Activated CD8-positive, alpha-beta T cell treated with anti-CD3 and anti-CD28 coated beads for 36 hours (primary cell): ENCODE results near the gene MRPL53. TPM values are rescaled to one million over a fixed set of nuclear protein-coding genes. Genes with fewer than 3 reads are reported as not detected.
"Not testable (repeated sequence)": the region's sequence is repeated elsewhere in the genome, so short reads cannot be mapped to it uniquely, and the experiment has no call there.

Experiments used
- ATAC-seq: fragments of 200-7000 bp; cut with Tn5 transposase; one replicate; pipeline ENCODE4 v1.10.0; 2021; ENCODE audit warnings: mild to moderate bottlenecking, moderate library complexity
- CTCF ChIA-PET: fragments of 350-600 bp; sonication (Branson Sonifier 250); formaldehyde crosslinking; loops from one replicate; lab custom pipeline; 2021; ENCODE audit warnings: antibody characterized with exemption; lab: Charles Lee
- POLR2A ChIA-PET: fragments of 350-600 bp; sonication (Branson Sonifier 250); formaldehyde crosslinking; loops from one replicate; lab custom pipeline; 2021; ENCODE audit warnings: antibody characterized with exemption; lab: Charles Lee
- DNase-seq: peaks from one replicate; pipeline ENCODE4 v3.0.0-alpha.2; 2020
- H3K27ac Mint-ChIP-seq: one replicate; pipeline ENCODE4 v1.8.0; 2021; ENCODE audit warnings: mild to moderate bottlenecking, mixed read lengths
- H3K27me3 Mint-ChIP-seq: one replicate; pipeline ENCODE4 v1.8.0; 2021; ENCODE audit warnings: mixed read lengths
- H3K36me3 Mint-ChIP-seq: one replicate; pipeline ENCODE4 v1.8.0; 2021; ENCODE audit warnings: low read depth, mixed read lengths
- H3K4me1 Mint-ChIP-seq: one replicate; pipeline ENCODE4 v1.8.0; 2021; ENCODE audit warnings: low read depth, mixed read lengths
- H3K4me3 Mint-ChIP-seq: one replicate; pipeline ENCODE4 v1.8.0; 2021; ENCODE audit warnings: mild to moderate bottlenecking, moderate library complexity, mixed read lengths
- H3K9me3 Mint-ChIP-seq: one replicate; pipeline ENCODE4 v1.8.0; 2021; ENCODE audit warnings: mixed read lengths
- CTCF ChIP-seq: fragments of 200-600 bp; IDR thresholded peaks from one replicate; pipeline ENCODE4 v1.8.0; 2022; ENCODE audit warnings: antibody characterized with exemption, mild to moderate bottlenecking
- intact Hi-C: fragments of 100-400 bp; cut with micrococcal nuclease; formaldehyde crosslinking; loops from one replicate; pipeline ENCODE4 v1.10.0; 2022
- total RNA-seq, 2 experiments: library from RNA; stranded (reverse); gene quantifications; one replicate each; pipeline ENCODE4 v1.2.3, GENCODE V29; 2021

Gene MRPL53
- total RNA-seq, 2 experiments from 2014 or later, result 111 to 113 TPM

DNA sequence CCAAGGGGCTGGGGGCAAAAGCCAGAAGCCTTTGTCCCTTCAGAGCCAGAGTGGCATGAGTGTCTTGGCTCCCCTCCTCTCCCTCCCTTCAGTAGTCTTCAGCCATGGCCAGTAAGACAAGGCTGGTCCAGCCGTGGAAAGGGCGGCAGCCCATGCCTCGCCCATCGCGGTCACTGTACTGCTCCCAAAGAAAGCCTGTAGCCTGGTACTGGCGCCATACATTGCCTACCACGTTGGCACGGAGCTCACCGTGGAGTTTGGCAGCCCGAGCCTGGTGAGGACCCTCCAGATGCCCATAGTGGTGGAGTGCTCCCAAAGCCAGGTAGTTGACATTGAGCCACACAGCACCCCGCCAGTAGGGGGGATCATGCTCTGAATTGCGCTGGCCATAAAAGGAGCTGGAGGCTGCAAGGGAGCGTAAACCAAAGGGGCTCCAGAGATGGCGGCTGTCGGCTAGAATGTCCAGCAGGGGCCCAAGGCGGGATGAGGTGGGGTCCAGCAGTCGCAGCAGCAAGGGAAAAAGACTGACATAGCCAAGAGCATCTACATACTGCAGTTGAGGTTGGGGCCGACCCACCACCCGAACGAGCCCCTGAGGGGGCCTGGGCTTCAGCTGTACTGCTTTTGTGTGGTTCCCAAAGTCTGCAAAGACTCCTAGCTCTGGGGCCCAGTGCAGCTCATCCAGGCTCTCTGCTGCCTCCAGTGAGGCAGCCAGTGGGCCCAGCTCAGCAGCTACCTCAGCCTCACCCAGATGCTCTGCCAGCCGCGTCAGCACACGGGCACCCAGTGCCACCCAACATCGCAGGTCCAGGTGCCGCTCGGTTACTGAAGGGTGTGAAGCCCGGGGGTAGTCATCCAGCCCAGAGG lies 11.1 kb downstream of the MRPL53 start:
- peak; percentile 6 for TF ChIP-seq CTCF
- Mint-ChIP-seq H3K4me3 (no peak overlapping the region), H3K27me3 (no peaks in the 10 kb centered on the region), H3K27ac (no peak overlapping the region), H3K4me1 (peaks cover 33% of the 10 kb centered on the region), H3K36me3 (peaks cover 16% of the 10 kb centered on the region), H3K9me3 (no peaks in the 10 kb centered on the region)
- CTCF ChIA-PET, result interaction anchor here (0.7 to 2.5 kb wide), 4 partner anchors 9 to 71 kb away, joined by 3 to 8 read pairs (median 4); partner anchors contain the start of gene MRPL53
- POLR2A ChIA-PET, result interaction anchor here (0.8 to 3.6 kb wide), 3 partner anchors 10 to 11 kb away, joined by 3 to 25 read pairs (median 5); partner anchors contain the start of gene MRPL53
- intact Hi-C loops, result loop anchor here (2.0 kb wide), 1 partner anchor 15 kb away; no protein-coding TSS in a partner anchor
- ATAC-seq (no peak), DNase-seq (peak; percentile 49)

GRCh38 chr2:74460187-74460586 lies 12.3 kb downstream of the MRPL53 start:
- H3K27me3 Mint-ChIP-seq, DNase-seq, H3K9me3 Mint-ChIP-seq, ATAC-seq, intact Hi-C loops, H3K27ac Mint-ChIP-seq: not testable (repeated sequence)
- peak overlapping the region; percentile 98 for H3K4me3 Mint-ChIP-seq
- ChIA-PET CTCF (interaction anchor here (1.8 to 4.1 kb wide), 3 partner anchors 12 to 72 kb away, joined by 4 to 30 read pairs (median 8); partner anchors contain the start of genes AUP1, HTRA2 and MRPL53), POLR2A (interaction anchor here (2.9 to 4.1 kb wide), 3 partner anchors 7 to 40 kb away, joined by 10 to 25 read pairs (median 21); partner anchors contain the start of genes LBX2 and MRPL53)
- peaks cover 42% of the 10 kb centered on the region for H3K4me1 Mint-ChIP-seq
- peaks cover 24% of the 10 kb centered on the region for H3K36me3 Mint-ChIP-seq

GRCh38 chr2:74459503-74460118 lies 12.9 kb downstream of the MRPL53 start:
- H3K4me1 Mint-ChIP-seq, result peaks cover 43% of the 10 kb centered on the region

GRCh38 chr2:74458938-74459363 lies 13.5 kb downstream of the MRPL53 start:
- ATAC-seq, result no peak
- Mint-ChIP-seq H3K4me1 (peaks cover 44% of the 10 kb centered on the region), H3K9me3 (no peaks in the 10 kb centered on the region), H3K4me3 (peak overlapping the region; percentile 98), H3K27ac (peak overlapping the region; percentile 99), H3K36me3 (peaks cover 25% of the 10 kb centered on the region), H3K27me3 (no peaks in the 10 kb centered on the region)
- intact Hi-C loops, result no loop called here
- no peak for DNase-seq
- ChIA-PET POLR2A (interaction anchor here (1.0 to 5.6 kb wide), 9 partner anchors 8 to 74 kb away, joined by 3 to 48 read pairs (median 14); partner anchors contain the start of genes AUP1, C2orf81, CCDC142 and HTRA2), CTCF (interaction anchor here (0.7 to 4.1 kb wide), 8 partner anchors 9 to 130 kb away, joined by 3 to 30 read pairs (median 5); partner anchors contain the start of genes AUP1, CCDC142, HTRA2 and TTC31)
- TF ChIP-seq CTCF, result no peak

More at GRCh38 chr2:74459503-74460118, 12.9 kb downstream of the MRPL53 start:
- Mint-ChIP-seq H3K27ac (peak overlapping the region; percentile 43), H3K36me3 (peaks cover 27% of the 10 kb centered on the region), H3K4me3 (peak overlapping the region; percentile 98)
- DNase-seq, intact Hi-C loops, H3K27me3 Mint-ChIP-seq, ATAC-seq, H3K9me3 Mint-ChIP-seq: not testable (repeated sequence)
- ChIA-PET POLR2A (interaction anchor here (0.5 to 5.6 kb wide), 6 partner anchors 8 to 704 kb away, joined by 3 to 48 read pairs (median 16); partner anchors contain the start of genes CCDC142, LBX2, MRPL53 and TTC31), CTCF (interaction anchor here (0.7 to 4.1 kb wide), 7 partner anchors 8 to 129 kb away, joined by 3 to 30 read pairs (median 6); partner anchors contain the start of genes AUP1, CCDC142, HTRA2 and TTC31)

DNA sequence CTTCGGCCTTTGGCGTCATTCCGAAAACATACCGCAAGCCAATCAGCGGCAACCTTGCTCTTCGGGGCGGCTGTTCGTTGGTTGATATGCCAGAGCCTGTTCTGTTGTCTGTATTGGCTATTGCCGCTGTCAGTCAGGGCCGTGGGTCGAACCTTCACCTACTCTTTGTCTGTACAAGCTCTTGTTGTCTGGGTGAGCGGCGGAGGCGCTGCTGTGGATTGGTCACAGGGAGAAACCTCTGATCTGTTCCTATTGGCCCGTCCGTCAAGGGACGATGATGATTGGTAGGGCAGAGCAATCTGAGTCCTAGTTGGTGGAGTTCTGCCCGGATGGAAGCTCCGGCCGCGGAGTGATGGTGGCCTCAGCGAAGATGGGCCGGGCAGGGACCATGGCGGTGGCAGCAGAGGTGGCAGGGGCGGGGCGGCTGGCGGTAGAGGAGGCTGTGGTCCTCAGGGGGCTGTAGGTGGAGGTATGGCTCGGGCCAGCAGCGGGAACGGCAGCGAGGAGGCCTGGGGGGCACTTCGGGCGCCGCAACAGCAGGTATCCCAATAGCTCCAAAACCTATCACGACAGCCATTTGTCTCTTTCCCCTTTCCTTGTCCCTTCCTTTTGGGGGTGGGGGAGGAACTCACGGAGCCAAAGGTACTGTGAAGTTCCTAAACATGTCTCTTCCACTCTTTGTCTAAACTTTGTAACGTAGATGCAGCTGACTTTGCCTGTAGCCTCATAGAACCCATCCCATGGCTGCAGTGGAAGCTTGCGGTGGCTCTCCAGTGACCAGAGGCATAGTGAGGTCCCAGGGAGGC lies 14.1 kb downstream of the MRPL53 start, which contains the start of gene WBP1:
WBP1 (plus strand) TSS at position 307 of the 806 bp plus-strand sequence; CDS start at position 472, 165 bp downstream.
- Mint-ChIP-seq H3K4me1 (peaks cover 42% of the 10 kb centered on the region), H3K36me3 (peaks cover 25% of the 10 kb centered on the region), H3K27ac (peak within 1 kb of the TSS; percentile 99), H3K4me3 (peak within 1 kb of the TSS; percentile 98), H3K27me3 (no peaks in the 10 kb centered on the region), H3K9me3 (no peaks in the 10 kb centered on the region)
- peak; percentile 100 for DNase-seq
- TF ChIP-seq CTCF, result no peak
- peak; percentile 84 for ATAC-seq
- POLR2A ChIA-PET, result interaction anchor here (1.0 to 5.6 kb wide), 11 partner anchors 9 to 73 kb away, joined by 3 to 48 read pairs (median 10); partner anchors contain the start of genes AUP1, C2orf81, CCDC142 and HTRA2
- CTCF ChIA-PET, result interaction anchor here (0.8 to 4.1 kb wide), 10 partner anchors 9 to 209 kb away, joined by 3 to 30 read pairs (median 5); partner anchors contain the start of genes AUP1, CCDC142, HTRA2 and MRPL53
- intact Hi-C loops, result no loop called here
